GM21576 (cell line): Measurements from ENCODE around the gene CPAMD8.
"Not testable (repeated sequence)": the region's sequence is repeated elsewhere in the genome, so short reads cannot be mapped to it uniquely, and the experiment has no call there.

Experiments
- ATAC-seq: cut with Tn5 transposase; IDR thresholded peaks from one replicate; pipeline ENCODE4 v1.9.1; 2021; ENCODE audit warnings: mild to moderate bottlenecking, moderate library complexity; ENCODE audit not compliant: unreplicated experiment

The CPAMD8 gene

GRCh38 chr19:17043744-17044143, 17.1 kb upstream of the CPAMD8 start:
- ATAC-seq = no peak

- ATAC-seq = no peak
Measured at GRCh38 chr19:17041976-17042375, 15.4 kb upstream of the CPAMD8 start.

- no peak for ATAC-seq
Measured at GRCh38 chr19:17037966-17038500, 11.4 kb upstream of the CPAMD8 start.

- ATAC-seq = no peak
Measured at GRCh38 chr19:17037184-17037583, 10.6 kb upstream of the CPAMD8 start.

GRCh38 chr19:17036640-17037039, 10.0 kb upstream of the CPAMD8 start:
- no peak for ATAC-seq

- no peak for ATAC-seq
Measured at GRCh38 chr19:17035842-17036424, 9.3 kb upstream of the CPAMD8 start.

GRCh38 chr19:17031741-17032140, 5.1 kb upstream of the CPAMD8 start:
- no peak for ATAC-seq

GRCh38 chr19:17027535-17027975, 945 bp upstream of the CPAMD8 start:
- no peak for ATAC-seq

- no peak for ATAC-seq
Measured at GRCh38 chr19:17025991-17026658, 485 bp downstream of the CPAMD8 start.

GRCh38 chr19:17025361-17025760, 1.2 kb downstream of the CPAMD8 start:
- no peak for ATAC-seq

GRCh38 chr19:17024941-17025340, 1.7 kb downstream of the CPAMD8 start:
- not testable (repeated sequence) for ATAC-seq

GRCh38 chr19:17023805-17024204, 2.8 kb downstream of the CPAMD8 start:
- ATAC-seq = no peak

- ATAC-seq = no peak
Measured at GRCh38 chr19:17022738-17023137, 3.9 kb downstream of the CPAMD8 start.

- ATAC-seq = no peak
Measured at GRCh38 chr19:17021793-17022590, 4.6 kb downstream of the CPAMD8 start.

- ATAC-seq = no peak
Measured at GRCh38 chr19:17021328-17021727, 5.3 kb downstream of the CPAMD8 start.

GRCh38 chr19:17020823-17021222, 5.8 kb downstream of the CPAMD8 start:
- ATAC-seq = no peak

- ATAC-seq = no peak
Measured at GRCh38 chr19:17020385-17020784, 6.2 kb downstream of the CPAMD8 start.

GRCh38 chr19:17014212-17014861, 12.3 kb downstream of the CPAMD8 start:
- not testable (repeated sequence) for ATAC-seq

- ATAC-seq = no peak
Measured at GRCh38 chr19:17011485-17011884, 15.1 kb downstream of the CPAMD8 start.

- no peak for ATAC-seq
Measured at GRCh38 chr19:17006579-17006978, 20.0 kb downstream of the CPAMD8 start.

- no peak for ATAC-seq
Measured at GRCh38 chr19:17005000-17005399, 21.6 kb downstream of the CPAMD8 start.
